ENCODE data around the gene ARID5B. TPM values are rescaled to one million over a fixed set of nuclear protein-coding genes. Genes with fewer than 3 reads are reported as not detected.
A peak's percentile ranks its signal among the peaks of the same experiment; 100 is the strongest.

ARID5B gene
- polyA plus RNA-seq, 1 of the 3 experiments (the other 2 are of a cell fraction), result 10.9 TPM

- ChIA-PET CTCF (interaction anchor here (0.9 to 2.8 kb wide), 5 partner anchors 16 to 925 kb away, joined by 3 to 13 read pairs (median 3); no protein-coding TSS in a partner anchor), POLR2A (no interaction called here)
- peaks cover 67 to 76% of the 10 kb centered on the region in 2 experiments for H3K36me3 ChIP-seq (replicated peaks in 1 of 2; ENCODE audit: control insufficient read depth in 1 of 2, insufficient read depth in 2 of 2, low read length in 1 of 2)
- no peak for DNase-seq
- no peaks in the 10 kb centered on the region; the same call in 1 of the 2 replicates for H4K20me1 ChIP-seq (ENCODE audit: insufficient read depth)
- H2AFZ ChIP-seq (ENCODE audit: low read depth), result no peak overlapping the region
- H3K9ac ChIP-seq, result no peak overlapping the region
- TF ChIP-seq ELF1 (IDR thresholded peaks at IDR 0.05) (no peak), CHD2 (IDR thresholded peaks at IDR 0.05; ENCODE audit: low read length, partially characterized antibody) (no peak), TEAD4 (IDR thresholded peaks at IDR 0.05; ENCODE audit: borderline replicate concordance, insufficient read depth) (no peak), MEF2A (IDR thresholded peaks at IDR 0.05; ENCODE audit: borderline replicate concordance, low read depth) (no peak), CTCF (IDR thresholded peaks at IDR 0.05) (no peak), IRF3 (IDR thresholded peaks at IDR 0.05; ENCODE audit: low read depth, low read length) (no peak), USF1 (IDR thresholded peaks at IDR 0.05; ENCODE audit: borderline replicate concordance, low read depth) (no peak), NFIC (IDR thresholded peaks at IDR 0.05; ENCODE audit: borderline replicate concordance) (no peak), RAD21 (IDR thresholded peaks at IDR 0.05; ENCODE audit: low read length) (no peak), FOSL2 (IDR thresholded peaks at IDR 0.05; ENCODE audit: borderline replicate concordance, low read depth) (no peak), MAX (IDR thresholded peaks at IDR 0.05; ENCODE audit: low read depth) (no peak), EP300 (IDR thresholded peaks at IDR 0.05; ENCODE audit: borderline replicate concordance in 1 of 2, low read depth in 1 of 2, low read length in 1 of 2) (no peak)
- peaks cover 32 to 56% of the 10 kb centered on the region in 2 experiments for H3K4me1 ChIP-seq (ENCODE audit: control insufficient read depth in 1 of 2, insufficient read depth in 2 of 2, low read depth in 1 of 2, low read length in 1 of 2)
- H3K4me2 ChIP-seq, result peak overlapping the region; percentile 84; the same call in 1 of the 2 replicates
- peaks cover 33% of the 10 kb centered on the region for H3F3A ChIP-seq (replicated peaks; ENCODE audit: insufficient read depth)
- H3K4me3 ChIP-seq (ENCODE audit: low read depth in 2 of 2, low read length in 1 of 2), result peak overlapping the region in 1 of 2 experiments; percentile 23; a peak in 1 of 4 replicates
- H3K79me2 ChIP-seq (ENCODE audit: insufficient read depth), result peaks cover 97% of the 10 kb centered on the region
- H3K9me3 ChIP-seq, result no peaks in the 10 kb centered on the region
- H3K27ac ChIP-seq (ENCODE audit: low read depth in 2 of 2, low read length in 1 of 2), result no peak overlapping the region
- no peaks in the 10 kb centered on the region for H3K27me3 ChIP-seq (ENCODE audit: insufficient read depth)
- no peaks in the 10 kb centered on the region for H3K9me2 ChIP-seq
- WGBS (ENCODE audit: low lambda C conversion rate), result 95% methylated on average over 1 of the region's 1 CpG
Observed at GRCh38 chr10:62054830-62055229, 153.3 kb downstream of the ARID5B start.

- POLR2A ChIA-PET, result no interaction called here
- H3K79me2 ChIP-seq (ENCODE audit: insufficient read depth), result peaks cover 95% of the 10 kb centered on the region
- H2AFZ ChIP-seq (ENCODE audit: low read depth), result no peak overlapping the region
- H3K4me2 ChIP-seq, result peak overlapping the region; percentile 61; the same call in 1 of the 2 replicates
- H4K20me1 ChIP-seq (ENCODE audit: insufficient read depth), result no peaks in the 10 kb centered on the region
- no peak overlapping the region for H3K9ac ChIP-seq
- peaks cover 75 to 87% of the 10 kb centered on the region in 2 experiments for H3K36me3 ChIP-seq (replicated peaks in 1 of 2; ENCODE audit: control insufficient read depth in 1 of 2, insufficient read depth in 2 of 2, low read length in 1 of 2)
- no peak overlapping the region for H3K4me3 ChIP-seq (ENCODE audit: low read depth in 2 of 2, low read length in 1 of 2)
- peak overlapping the region; percentile 73 to 94; a peak in 3 of 4 replicates for H3K27ac ChIP-seq (ENCODE audit: low read depth in 2 of 2, low read length in 1 of 2)
- peaks cover 34% of the 10 kb centered on the region for H3F3A ChIP-seq (replicated peaks; ENCODE audit: insufficient read depth)
- H3K9me3 ChIP-seq, result no peaks in the 10 kb centered on the region
- DNase-seq, result no peak
- CTCF ChIA-PET, result no interaction called here
- no peaks in the 10 kb centered on the region for H3K27me3 ChIP-seq (ENCODE audit: insufficient read depth)
- TF ChIP-seq POLR2AphosphoS5 (IDR thresholded peaks at IDR 0.05; ENCODE audit: low read depth, low read length) (no peak), NFIC (IDR thresholded peaks at IDR 0.05; ENCODE audit: borderline replicate concordance) (no peak), FOSL2 (IDR thresholded peaks at IDR 0.05; ENCODE audit: borderline replicate concordance, low read depth) (no peak), USF2 (IDR thresholded peaks at IDR 0.05; ENCODE audit: borderline replicate concordance, low read depth, low read length) (no peak), ELF1 (IDR thresholded peaks at IDR 0.05) (no peak), TCF12 (IDR thresholded peaks at IDR 0.05) (no peak), CHD2 (IDR thresholded peaks at IDR 0.05; ENCODE audit: low read length, partially characterized antibody) (no peak), EZH2phosphoT487 (IDR thresholded peaks at IDR 0.05; ENCODE audit: borderline replicate concordance, low read depth) (no peak), RAD21 (IDR thresholded peaks at IDR 0.05; ENCODE audit: low read length) (no peak), GABPA (IDR thresholded peaks at IDR 0.05; ENCODE audit: low read depth) (no peak), IRF3 (IDR thresholded peaks at IDR 0.05; ENCODE audit: low read depth, low read length) (no peak)
- H3K9me2 ChIP-seq, result no peaks in the 10 kb centered on the region
- peaks cover 34 to 59% of the 10 kb centered on the region in 2 experiments for H3K4me1 ChIP-seq (ENCODE audit: control insufficient read depth in 1 of 2, insufficient read depth in 2 of 2, low read depth in 1 of 2, low read length in 1 of 2)
- WGBS (ENCODE audit: low lambda C conversion rate), result 98% methylated on average over 2 of the region's 2 CpGs
Observed at GRCh38 chr10:62056219-62056618, 154.7 kb downstream of the ARID5B start.
